Colonic mucosa (tissue), 4 donors: ENCODE measurements around the gene POFUT1. TPM values are rescaled to one million over a fixed set of nuclear protein-coding genes. Genes with fewer than 3 reads are reported as not detected.
"Not testable (repeated sequence)": the region's sequence is repeated elsewhere in the genome, so short reads cannot be mapped to it uniquely, and the experiment has no call there.

Source experiments
- DNase-seq: peaks from one replicate; pipeline ENCODE4 v3.0.0-alpha.2; 2020
- H3K27ac ChIP-seq: fragments of 200-600 bp; one replicate; pipeline ENCODE4 v1.8.0; 2021
- H3K27me3 ChIP-seq: fragments of 200-600 bp; one replicate; pipeline ENCODE4 v1.8.0; 2021
- H3K36me3 ChIP-seq: fragments of 200-600 bp; one replicate; pipeline ENCODE4 v1.8.0; 2021
- H3K4me1 ChIP-seq: fragments of 200-600 bp; one replicate; pipeline ENCODE4 v1.8.0; 2021; ENCODE audit warnings: mild to moderate bottlenecking
- H3K4me3 ChIP-seq: fragments of 200-600 bp; one replicate; pipeline ENCODE4 v1.8.0; 2021
- H3K9ac ChIP-seq, 2 donors: one replicate each; pipeline ENCODE4 v1.7.0; 2013; ENCODE audit warnings: control low read depth in 2 of 2, low read depth in 2 of 2, low read length in 2 of 2
- H3K9me3 ChIP-seq: fragments of 200-600 bp; one replicate; pipeline ENCODE4 v1.8.0; 2021
- intact Hi-C: fragments of 100-400 bp; cut with DNase I; formaldehyde crosslinking; loops from one replicate; pipeline ENCODE4 v1.14.1; 2022
- total RNA-seq, 2 donors: library from RNA; stranded (reverse); fragmentation: NEBNext Ultra II Directional in 1 of 2; extraction: Animal tissue kit (Norgen Biotek cat#: 25700) in 1 of 2; gene quantifications; one replicate each; pipeline ENCODE4 v1.2.1, GENCODE V29; 2021
- TF ChIP-seq, protein P1 (sequence below): fragments of 200-600 bp; IDR thresholded peaks from one replicate; pipeline ENCODE4 v1.8.0; 2022; ENCODE audit warnings: antibody characterized with exemption, mild to moderate bottlenecking
- donor health status: healthy.
- donor health status: DM: no; HTN: no; CAD: no.
- donor health status: DM: no; HTN: no; CAD: no.

Gene POFUT1
- total RNA-seq, 2 donors from 2014 or later, result 26.9 to 36.3 TPM

DNA sequence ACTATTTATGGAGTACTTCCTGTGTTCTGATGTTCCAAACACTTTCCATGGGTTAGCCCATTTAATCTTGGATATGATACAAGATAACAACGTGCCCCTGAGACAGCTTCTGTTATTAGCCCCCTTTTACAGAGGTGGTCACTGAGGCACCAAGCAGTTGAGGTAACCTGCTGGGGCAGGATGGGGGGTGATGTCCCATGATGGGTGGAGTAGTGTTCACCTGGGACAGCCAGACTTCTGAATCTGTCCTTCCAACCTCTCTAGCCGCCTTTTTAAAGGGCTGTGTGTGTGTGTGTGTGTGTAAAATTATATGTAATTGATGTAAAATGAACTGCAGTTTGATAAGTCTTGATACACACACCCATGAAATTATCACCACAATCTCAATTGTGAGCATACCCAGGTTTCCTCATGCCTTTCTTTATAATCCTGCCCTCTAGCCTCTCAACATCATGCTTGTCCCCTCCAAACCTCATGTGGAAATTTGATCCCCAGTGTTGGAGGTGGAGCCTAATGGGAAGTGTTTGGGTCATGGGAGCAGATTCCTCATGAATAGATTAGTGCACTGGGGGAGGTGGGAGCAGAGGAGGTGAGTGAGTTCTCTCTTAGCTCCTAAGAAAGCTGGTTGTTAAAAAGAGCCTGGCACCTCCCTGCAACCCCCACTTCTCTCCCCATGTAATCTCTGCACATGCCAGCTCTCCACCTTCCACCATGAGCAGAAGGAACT, 39.3 kb upstream of the POFUT1 start:
- TF ChIP-seq, protein P1, sequence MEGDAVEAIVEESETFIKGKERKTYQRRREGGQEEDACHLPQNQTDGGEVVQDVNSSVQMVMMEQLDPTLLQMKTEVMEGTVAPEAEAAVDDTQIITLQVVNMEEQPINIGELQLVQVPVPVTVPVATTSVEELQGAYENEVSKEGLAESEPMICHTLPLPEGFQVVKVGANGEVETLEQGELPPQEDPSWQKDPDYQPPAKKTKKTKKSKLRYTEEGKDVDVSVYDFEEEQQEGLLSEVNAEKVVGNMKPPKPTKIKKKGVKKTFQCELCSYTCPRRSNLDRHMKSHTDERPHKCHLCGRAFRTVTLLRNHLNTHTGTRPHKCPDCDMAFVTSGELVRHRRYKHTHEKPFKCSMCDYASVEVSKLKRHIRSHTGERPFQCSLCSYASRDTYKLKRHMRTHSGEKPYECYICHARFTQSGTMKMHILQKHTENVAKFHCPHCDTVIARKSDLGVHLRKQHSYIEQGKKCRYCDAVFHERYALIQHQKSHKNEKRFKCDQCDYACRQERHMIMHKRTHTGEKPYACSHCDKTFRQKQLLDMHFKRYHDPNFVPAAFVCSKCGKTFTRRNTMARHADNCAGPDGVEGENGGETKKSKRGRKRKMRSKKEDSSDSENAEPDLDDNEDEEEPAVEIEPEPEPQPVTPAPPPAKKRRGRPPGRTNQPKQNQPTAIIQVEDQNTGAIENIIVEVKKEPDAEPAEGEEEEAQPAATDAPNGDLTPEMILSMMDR, result no peak
- DNase-seq, result no peak
- H3K4me1 ChIP-seq, result no peaks in the 10 kb centered on the region
- H3K27me3 ChIP-seq, result no peaks in the 10 kb centered on the region
- H3K4me3 ChIP-seq, result no peak overlapping the region
- intact Hi-C loops, result no loop called here
- H3K36me3 ChIP-seq, result no peaks in the 10 kb centered on the region
- no peak overlapping the region for H3K9ac ChIP-seq
- H3K27ac ChIP-seq, result no peak overlapping the region
- no peaks in the 10 kb centered on the region for H3K9me3 ChIP-seq

DNA sequence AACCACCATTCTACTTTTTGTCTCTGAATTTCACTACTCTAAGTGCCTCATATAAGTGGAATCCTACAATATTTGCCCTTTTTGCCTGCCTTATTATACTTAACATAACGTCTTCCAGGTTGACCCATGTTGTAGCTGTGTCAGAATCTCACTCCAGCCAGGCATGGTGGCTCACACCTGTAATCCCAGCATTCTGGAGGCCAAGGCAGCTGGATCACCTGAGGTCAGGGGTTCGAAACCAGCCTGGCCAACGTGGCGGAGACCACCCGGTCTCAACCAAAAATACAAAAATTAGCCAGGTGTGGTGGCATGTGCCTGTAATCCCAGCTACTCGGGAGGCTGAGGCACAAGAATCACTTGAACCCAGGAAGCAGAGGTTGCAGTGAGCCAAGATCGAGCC, 30.0 kb upstream of the POFUT1 start:
- H3K27me3 ChIP-seq, H3K27ac ChIP-seq, H3K9ac ChIP-seq, H3K9me3 ChIP-seq, H3K4me1 ChIP-seq, intact Hi-C loops, H3K4me3 ChIP-seq, DNase-seq, H3K36me3 ChIP-seq: not testable (repeated sequence)

DNA sequence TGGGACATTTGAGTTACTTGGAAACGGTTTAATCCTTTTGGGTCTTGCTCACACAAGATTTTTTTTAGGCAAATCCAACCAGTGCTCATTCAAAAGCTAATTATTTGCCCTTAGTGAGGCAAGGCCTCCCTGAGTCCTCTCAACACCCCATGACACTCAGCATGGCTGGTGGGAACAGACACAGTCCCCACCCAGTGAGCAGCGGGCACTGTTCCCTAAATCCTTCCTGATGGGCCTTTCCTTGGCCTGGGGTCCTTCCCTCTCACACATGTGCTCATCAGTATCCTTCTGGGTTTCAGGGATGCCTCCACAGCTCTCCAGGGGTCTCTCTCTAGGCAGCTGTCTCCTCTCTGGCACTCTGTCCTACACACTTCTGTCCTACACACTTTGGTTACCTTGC, 28.2 kb upstream of the POFUT1 start:
- TF ChIP-seq, protein P1, result no peak
- H3K27me3 ChIP-seq, result no peaks in the 10 kb centered on the region
- no peak for DNase-seq
- no peak overlapping the region for H3K4me3 ChIP-seq
- H3K36me3 ChIP-seq, result no peaks in the 10 kb centered on the region
- no peak overlapping the region for H3K9ac ChIP-seq
- no peaks in the 10 kb centered on the region for H3K9me3 ChIP-seq
- no peaks in the 10 kb centered on the region for H3K4me1 ChIP-seq
- intact Hi-C loops, result no loop called here
- H3K27ac ChIP-seq, result no peak overlapping the region

DNA sequence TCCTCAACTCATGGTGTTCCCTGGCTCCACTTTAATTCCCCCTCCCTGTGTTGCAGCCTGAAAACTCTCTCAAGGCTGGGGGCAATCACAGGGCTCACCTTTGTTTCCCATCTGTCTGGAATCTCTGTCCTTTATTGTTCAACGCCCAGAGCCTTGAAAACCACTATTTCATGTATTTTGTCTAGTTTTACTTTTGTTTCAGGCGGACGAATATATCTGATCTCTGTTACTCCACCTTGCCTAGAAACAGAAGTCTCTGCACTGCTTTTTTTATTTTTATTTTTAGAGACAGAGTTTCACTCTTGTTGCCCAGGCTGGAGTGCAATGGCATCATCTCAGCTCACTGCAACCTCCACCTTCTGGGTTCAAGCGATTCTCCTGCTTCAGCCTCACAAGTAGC, 27.7 kb upstream of the POFUT1 start:
- TF ChIP-seq, protein P1, result no peak
- Histone ChIP-seq H3K4me3 (no peak overlapping the region), H3K4me1 (no peaks in the 10 kb centered on the region), H3K36me3 (no peaks in the 10 kb centered on the region), H3K9ac (no peak overlapping the region), H3K9me3 (no peaks in the 10 kb centered on the region), H3K27ac (no peak overlapping the region), H3K27me3 (no peaks in the 10 kb centered on the region)
- intact Hi-C loops, result no loop called here
- no peak for DNase-seq

DNA sequence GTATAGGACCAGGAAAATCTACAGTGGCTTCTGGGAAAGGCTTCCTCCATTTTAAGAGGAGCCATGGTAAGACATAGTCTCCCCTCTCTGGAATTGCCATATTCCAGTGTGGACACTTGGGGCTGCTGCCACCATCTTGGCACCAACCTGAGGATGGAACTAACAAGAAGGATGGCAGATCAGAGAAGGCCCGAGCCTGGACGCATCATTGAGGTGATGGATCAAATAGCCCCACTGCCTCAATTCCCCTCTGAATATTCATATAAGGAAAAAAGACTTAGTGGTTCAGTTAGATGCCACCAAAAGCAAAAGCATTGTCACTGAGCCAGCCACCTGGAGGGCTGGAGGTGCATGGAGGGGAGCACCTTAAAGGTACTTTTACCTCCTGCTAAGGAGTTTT, 26.1 kb upstream of the POFUT1 start:
- intact Hi-C loops, result no loop called here
- no peaks in the 10 kb centered on the region for H3K4me1 ChIP-seq
- TF ChIP-seq, protein P1, result no peak
- H3K9me3 ChIP-seq, result no peaks in the 10 kb centered on the region
- H3K9ac ChIP-seq, result no peak overlapping the region
- H3K4me3 ChIP-seq, result no peak overlapping the region
- peak overlapping the region; percentile 58 for H3K27ac ChIP-seq
- H3K36me3 ChIP-seq, result no peaks in the 10 kb centered on the region
- DNase-seq, result no peak
- no peaks in the 10 kb centered on the region for H3K27me3 ChIP-seq

- H3K4me1 ChIP-seq, result peaks cover 2% of the 10 kb centered on the region
- H3K27ac ChIP-seq, result no peak overlapping the region
- H3K9me3 ChIP-seq, result no peaks in the 10 kb centered on the region
- no peaks in the 10 kb centered on the region for H3K27me3 ChIP-seq
- H3K9ac ChIP-seq, result no peak overlapping the region
- H3K4me3 ChIP-seq, result no peak overlapping the region
- H3K36me3 ChIP-seq, result no peaks in the 10 kb centered on the region
- intact Hi-C loops, result no loop called here
- no peak for DNase-seq
- TF ChIP-seq, protein P1, result no peak
Observed at GRCh38 chr20:32183947-32184635, 23.6 kb upstream of the POFUT1 start.
